Endothelial cell of umbilical vein (primary cell): Measurements from ENCODE around the gene FMN1. TPM values are rescaled to one million over a fixed set of nuclear protein-coding genes. Genes with fewer than 3 reads are reported as not detected.
A peak's percentile ranks its signal among the peaks of the same experiment; 100 is the strongest.

ENCODE experiments used
- BruUV-seq: library from RNA; stranded (reverse); fragments of 400-500 nt; replicated peaks from 2 replicates; lab custom pipeline; 2021; lab: Mats Ljungman, UMichigan
- CTCF ChIA-PET: fragments of 300-600, 350-600 bp; sonication (Branson Sonifier 250); formaldehyde crosslinking; loops from one replicate; lab custom pipeline; 2021; ENCODE audit warnings: antibody characterized with exemption, inconsistent platforms; lab: Charles Lee
- POLR2A ChIA-PET: fragments of 300-600, 350-600 bp; sonication (Branson Sonifier 250); formaldehyde crosslinking; loops from one replicate; lab custom pipeline; 2021; ENCODE audit warnings: antibody characterized with exemption, inconsistent platforms; lab: Charles Lee
- DNase-seq: peaks from one replicate; pipeline ENCODE4 v3.0.0-alpha.2; 2011; ENCODE audit warnings: low read depth, low spot score
- FAIRE-seq: peaks from 2 replicates; lab custom pipeline; 2011; peaks lifted over from hg19 to GRCh38; lab: Jason Lieb, UNC
- H2AFZ ChIP-seq: 2 replicates; pipeline ENCODE4 v1.6.0; 2012; ENCODE audit warnings: low read depth, low read length, control low read depth, inconsistent platforms
- H3K27ac ChIP-seq: 2 replicates; pipeline ENCODE4 v1.5.1; 2011; ENCODE audit warnings: low read depth, mild to moderate bottlenecking, control low read depth, low read length, moderate library complexity; ENCODE audit not compliant: insufficient read depth
- H3K27me3 ChIP-seq, 2 experiments: 2 replicates each; pipeline versions ENCODE4 v1.6.0 to v1.6.1; 2011; ENCODE audit warnings: low read length in 2 of 2, mixed read lengths in 1 of 2; ENCODE audit not compliant: control insufficient read depth in 2 of 2, insufficient read depth in 2 of 2
- H3K36me3 ChIP-seq, 2 experiments: 2 replicates in 1 of 2; 3 replicates in 1 of 2; pipeline ENCODE4 v1.5.1; 2011; ENCODE audit warnings: low read length in 2 of 2, mild to moderate bottlenecking in 1 of 2, moderate library complexity in 1 of 2; ENCODE audit not compliant: control insufficient read depth in 2 of 2, insufficient read depth in 2 of 2; ENCODE audit errors: extremely low read depth in 1 of 2
- H3K4me1 ChIP-seq: 3 replicates; pipeline ENCODE4 v1.5.1; 2011; ENCODE audit warnings: mild to moderate bottlenecking, low read length; ENCODE audit not compliant: control insufficient read depth, insufficient read depth; ENCODE audit errors: extremely low read depth
- H3K4me2 ChIP-seq: 2 replicates; pipeline ENCODE4 v1.6.1; 2011; ENCODE audit warnings: low read length, control low read depth, mixed read lengths; ENCODE audit not compliant: insufficient read depth
- H3K4me3 ChIP-seq, 3 experiments: fragments of 200-600 bp in 1 of 3; sonication (generic), shearing (Covaris generic) in 1 of 3; replicated peaks in 1 of 3; 2 replicates each; pipeline ENCODE4 v1.5.1; 2011 to 2016; ENCODE audit warnings: control low read depth in 3 of 3, low read length in 3 of 3, mild to moderate bottlenecking in 2 of 3, inconsistent platforms in 1 of 3, low read depth in 1 of 3, moderate library complexity in 1 of 3; ENCODE audit not compliant: insufficient read depth in 1 of 3
- H3K79me2 ChIP-seq: 2 replicates; pipeline ENCODE4 v1.6.0; 2012; ENCODE audit warnings: low read length, inconsistent platforms; ENCODE audit not compliant: control insufficient read depth, insufficient read depth
- H3K9ac ChIP-seq: replicated peaks from 2 replicates; pipeline ENCODE3; 2011; ENCODE audit warnings: low read length, control low read depth; ENCODE audit not compliant: insufficient read depth; ENCODE audit errors: extremely low read depth
- H3K9me1 ChIP-seq: replicated peaks from 3 replicates; pipeline ENCODE4 v1.6.0; 2011; ENCODE audit warnings: mild to moderate bottlenecking, low read length; ENCODE audit not compliant: control insufficient read depth, insufficient read depth; ENCODE audit errors: extremely low read depth
- H3K9me3 ChIP-seq: replicated peaks from 2 replicates; pipeline ENCODE4 v1.5.1; 2012; ENCODE audit warnings: low read length, inconsistent platforms; ENCODE audit not compliant: control insufficient read depth, insufficient read depth
- H4K20me1 ChIP-seq: replicated peaks from 2 replicates; pipeline ENCODE3; 2011; ENCODE audit warnings: mild to moderate bottlenecking, low read length; ENCODE audit not compliant: control insufficient read depth, insufficient read depth; ENCODE audit errors: extremely low read depth
- CTCF ChIP-seq, 2 donors: IDR thresholded peaks; 1 replicate in 1 of 2; 2 replicates in 1 of 2; pipeline ENCODE4 v1.5.1; 2011; ENCODE audit warnings: low read length in 2 of 2, mild to moderate bottlenecking in 2 of 2, moderate library complexity in 2 of 2, control low read depth in 1 of 2, inconsistent platforms in 1 of 2, low read depth in 1 of 2; ENCODE audit not compliant: insufficient read depth in 1 of 2; ENCODE audit errors: extremely low read depth in 1 of 2
- EZH2 ChIP-seq: IDR thresholded peaks from 2 replicates; pipeline ENCODE4 v1.6.1; 2012; ENCODE audit warnings: borderline replicate concordance, low read depth, mild to moderate bottlenecking, moderate library complexity, low read length, inconsistent platforms; ENCODE audit not compliant: severe bottlenecking
- FOS ChIP-seq: IDR thresholded peaks from 2 replicates; pipeline ENCODE4 v1.6.1; 2011; ENCODE audit warnings: mild to moderate bottlenecking, low read length, moderate library complexity, borderline replicate concordance; ENCODE audit not compliant: insufficient read depth
- GATA2 ChIP-seq: IDR thresholded peaks from 2 replicates; pipeline ENCODE4 v1.7.0; 2011; ENCODE audit warnings: low read depth, mild to moderate bottlenecking, moderate library complexity, mixed read lengths, low read length; ENCODE audit not compliant: insufficient read length, insufficient read depth
- POLR2A ChIP-seq: IDR thresholded peaks from 2 replicates; pipeline ENCODE4 v1.6.1; 2012; ENCODE audit warnings: low read depth, mild to moderate bottlenecking, control low read depth, low read length
- POLR2AphosphoS5 ChIP-seq: IDR thresholded peaks from 2 replicates; pipeline ENCODE4 v1.6.1; 2012; ENCODE audit warnings: low read depth, mild to moderate bottlenecking, control low read depth, low read length, moderate library complexity; ENCODE audit not compliant: insufficient read depth
- dilution Hi-C: fragments of 300-500 bp; cut with MboI; formaldehyde crosslinking; loops from one replicate; pipeline ENCODE4 v1.15.0; 2019; ENCODE audit warnings: low sequenced_read_pairs; ENCODE audit not compliant: extremely low pct_ligation_motif_present
- intact Hi-C: fragments of 100-400 bp; cut with micrococcal nuclease; formaldehyde crosslinking; loops from one replicate; pipeline ENCODE4 v1.10.0; 2022
- polyA plus RNA-seq, 4 experiments: library from polyadenylated mRNA; depleted of rRNA in 3 of 4; stranded (reverse) in 3 of 4; unstranded in 1 of 4; fragments of >200 nt; gene quantifications; 2 replicates each; pipeline versions ENCODE4 v1.2.1 to v1.2.3, GENCODE V29; 2011 to 2012; ENCODE audit warnings: missing spikeins in 1 of 4
- total RNA-seq: library from RNA; stranded (reverse); gene quantifications from 2 replicates; pipeline ENCODE4 v1.2.3, GENCODE V29; 2021

Gene FMN1
- total and polyA plus RNA-seq, 2 donors (not counting 3 experiments of a cell fraction or from before 2014, with no cell fraction given) = 0.01 to 0.29 TPM

GRCh38 chr15:33086500-33087121 is 107.9 kb downstream of the FMN1 start:
- peak; percentile 35 to 44 for TF ChIP-seq CTCF (IDR thresholded peaks at IDR 0.05; ENCODE audit: extremely low read depth in 1 of 2, insufficient read depth in 1 of 2, low read depth in 1 of 2, low read length in 2 of 2)
- no peak for TF ChIP-seq FOS
- H3K27me3 ChIP-seq = no peaks in the 10 kb centered on the region
- intact Hi-C loops (loop anchor here (1.0 to 10.0 kb wide), 7 partner anchors 46 to 614 kb away; no protein-coding TSS in a partner anchor), dilution Hi-C loops (no loop called here)
- no peaks in the 10 kb centered on the region for H3K9me1 ChIP-seq
- no peak overlapping the region for H3K27ac ChIP-seq
- BruUV-seq = no TSS peak
- H3K36me3 ChIP-seq = no peaks in the 10 kb centered on the region
- DNase-seq (peak; percentile 62), FAIRE-seq (peak; percentile 77)
- no peaks in the 10 kb centered on the region for H3K4me1 ChIP-seq
- ChIA-PET POLR2A (no interaction called here), CTCF (interaction anchor here (0.5 to 17.6 kb wide), 41 partner anchors 9 to 651 kb away, joined by 3 to 497 read pairs (median 5); partner anchors contain the start of gene FMN1)
- H4K20me1 ChIP-seq = no peaks in the 10 kb centered on the region
- H3K4me2 ChIP-seq = no peak overlapping the region
- H2AFZ ChIP-seq = no peak overlapping the region
- no peak overlapping the region for H3K4me3 ChIP-seq
- no peak overlapping the region for H3K9ac ChIP-seq
- H3K9me3 ChIP-seq = no peaks in the 10 kb centered on the region
- no peaks in the 10 kb centered on the region for H3K79me2 ChIP-seq

- no peak overlapping the region for H3K4me2 ChIP-seq
- intact Hi-C loops (loop anchor here (5.0 to 10.0 kb wide), 4 partner anchors 130 to 422 kb away; no protein-coding TSS in a partner anchor), dilution Hi-C loops (no loop called here)
- H4K20me1 ChIP-seq = no peaks in the 10 kb centered on the region
- DNase-seq = no peak
- no peaks in the 10 kb centered on the region for H3K36me3 ChIP-seq
- H3K9ac ChIP-seq = no peak overlapping the region
- no peaks in the 10 kb centered on the region for H3K4me1 ChIP-seq
- H3K27me3 ChIP-seq = no peaks in the 10 kb centered on the region
- H3K9me3 ChIP-seq = no peaks in the 10 kb centered on the region
- H3K79me2 ChIP-seq = no peaks in the 10 kb centered on the region
- H3K4me3 ChIP-seq = no peak overlapping the region
- BruUV-seq = no TSS peak
- H3K27ac ChIP-seq = no peak overlapping the region
- no peak overlapping the region for H2AFZ ChIP-seq
- no peak for TF ChIP-seq POLR2AphosphoS5
- TF ChIP-seq FOS = no peak
- no peak for TF ChIP-seq EZH2
- no peak for TF ChIP-seq POLR2A
- no peak for TF ChIP-seq GATA2
- TF ChIP-seq CTCF (IDR thresholded peaks at IDR 0.05; ENCODE audit: extremely low read depth in 1 of 2, insufficient read depth in 1 of 2, low read depth in 1 of 2, low read length in 2 of 2) = no peak
- no peaks in the 10 kb centered on the region for H3K9me1 ChIP-seq
- FAIRE-seq = no peak
- ChIA-PET CTCF (interaction anchor here (1.1 to 17.6 kb wide), 3 partner anchors 49 to 208 kb away, joined by 3 to 497 read pairs (median 11); no protein-coding TSS in a partner anchor), POLR2A (no interaction called here)
Measured at GRCh38 chr15:33084661-33085060, 109.9 kb downstream of the FMN1 start.
